ENCODE data around the gene CTCF.

The CTCF gene

DNA sequence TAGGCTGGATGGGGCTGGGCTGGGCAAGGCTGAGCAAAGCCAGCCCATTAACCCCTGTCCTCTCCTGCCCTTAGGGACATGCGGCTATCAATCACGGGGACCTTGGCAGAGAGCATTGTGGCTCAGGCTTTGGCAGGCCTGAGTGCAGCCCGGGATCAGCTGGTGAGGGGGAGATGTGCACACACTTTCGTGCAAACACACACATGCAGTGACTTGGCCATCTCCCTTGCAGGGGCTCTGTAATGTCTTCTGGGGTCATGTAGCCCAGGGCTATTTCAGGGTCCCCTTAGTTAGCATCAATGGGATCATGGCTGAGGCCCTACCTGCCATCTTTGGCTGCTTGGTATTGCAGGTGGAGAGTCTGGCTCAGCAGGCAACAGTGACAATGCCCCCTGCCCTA lies 89.5 kb downstream of the CTCF start:
- DNase-seq: no peak
- no peak for ATAC-seq (replicated peaks)
- peaks cover 41 to 50% of the 10 kb centered on the region in 2 donors for H3K36me3 Mint-ChIP-seq
- peak overlapping the region; percentile 89 for H3K27ac Mint-ChIP-seq
- H3K27me3 Mint-ChIP-seq: no peaks in the 10 kb centered on the region
- peaks cover 5 to 21% of the 10 kb centered on the region in 2 donors for H3K4me1 Mint-ChIP-seq
- no peak overlapping the region for H3K4me3 Mint-ChIP-seq
- no peaks in the 10 kb centered on the region for H3K9me3 Mint-ChIP-seq

DNA sequence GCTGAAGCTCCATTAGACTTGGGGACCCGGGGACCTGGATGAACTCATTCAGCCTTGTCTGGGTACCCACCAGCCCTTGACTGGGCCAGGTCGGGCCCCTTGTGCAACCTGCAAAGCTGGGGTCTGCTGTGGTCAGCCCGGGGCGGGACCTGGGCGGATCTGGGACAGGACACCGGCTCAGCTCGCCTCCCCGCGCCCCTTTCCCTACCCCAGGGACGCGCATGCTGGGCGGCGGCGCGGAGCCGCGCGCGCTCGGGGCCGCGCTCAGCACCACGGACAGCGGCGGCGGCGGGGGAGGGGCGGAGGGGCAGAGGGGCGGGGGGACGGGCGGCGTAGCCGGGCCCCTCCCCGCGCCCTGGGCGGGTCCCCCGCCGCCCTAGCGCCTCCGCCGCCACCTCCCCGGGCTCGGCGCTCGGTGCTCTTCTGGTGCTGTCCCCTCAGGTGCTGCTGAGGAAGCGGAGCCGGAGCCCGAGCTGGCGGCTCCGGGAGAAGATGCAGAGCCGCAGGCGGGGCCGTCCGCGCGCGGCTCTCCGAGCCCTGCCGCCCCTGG lies 90.3 kb downstream of the CTCF start:
- Mint-ChIP-seq H3K27ac (no peak overlapping the region), H3K36me3 (peaks cover 36 to 44% of the 10 kb centered on the region in 2 donors), H3K4me3 (no peak overlapping the region), H3K9me3 (no peaks in the 10 kb centered on the region), H3K4me1 (peaks cover 4 to 20% of the 10 kb centered on the region in 2 donors), H3K27me3 (no peaks in the 10 kb centered on the region)
- no peak for ATAC-seq (replicated peaks)
- no peak for DNase-seq

DNA sequence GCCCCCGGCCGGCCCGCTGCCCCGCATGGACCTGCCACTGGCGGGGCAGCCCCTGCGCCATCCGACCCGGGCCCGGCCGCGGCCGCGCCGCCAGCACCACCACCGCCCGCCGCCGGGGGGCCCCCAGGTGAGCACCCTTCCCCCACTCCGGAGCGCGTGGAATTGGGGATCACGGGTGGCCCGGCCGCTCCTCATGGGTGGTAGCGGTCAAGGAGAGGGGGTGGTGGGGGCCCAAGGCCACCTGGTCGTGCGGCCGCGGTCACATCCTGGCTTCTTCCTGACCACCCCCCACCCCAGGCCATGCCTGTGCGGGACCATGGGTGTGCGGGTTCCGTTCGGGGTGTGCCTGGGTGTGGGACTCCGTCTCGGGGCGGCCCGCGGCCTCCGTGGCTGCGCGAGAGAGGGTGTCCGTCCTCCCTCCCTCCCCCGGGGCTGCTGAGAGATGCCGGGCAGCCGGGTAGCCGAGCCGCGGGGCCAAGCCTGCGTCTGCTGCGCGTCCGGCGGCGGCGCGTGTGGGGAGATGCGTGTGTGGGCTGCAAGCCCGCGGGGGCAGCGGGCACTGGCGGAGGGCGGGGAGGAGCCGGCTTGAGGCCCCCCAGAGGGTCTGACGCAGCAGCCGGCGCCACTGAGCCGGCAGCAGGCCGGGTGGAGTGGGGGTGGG lies 90.9 kb downstream of the CTCF start:
- H3K9me3 Mint-ChIP-seq: no peaks in the 10 kb centered on the region
- no peak overlapping the region for H3K4me3 Mint-ChIP-seq
- ATAC-seq (replicated peaks): no peak
- H3K4me1 Mint-ChIP-seq: peaks cover 4 to 26% of the 10 kb centered on the region in 2 donors
- H3K27ac Mint-ChIP-seq: no peak overlapping the region
- H3K36me3 Mint-ChIP-seq: peaks cover 39 to 48% of the 10 kb centered on the region in 2 donors
- no peaks in the 10 kb centered on the region for H3K27me3 Mint-ChIP-seq
- DNase-seq: no peak

DNA sequence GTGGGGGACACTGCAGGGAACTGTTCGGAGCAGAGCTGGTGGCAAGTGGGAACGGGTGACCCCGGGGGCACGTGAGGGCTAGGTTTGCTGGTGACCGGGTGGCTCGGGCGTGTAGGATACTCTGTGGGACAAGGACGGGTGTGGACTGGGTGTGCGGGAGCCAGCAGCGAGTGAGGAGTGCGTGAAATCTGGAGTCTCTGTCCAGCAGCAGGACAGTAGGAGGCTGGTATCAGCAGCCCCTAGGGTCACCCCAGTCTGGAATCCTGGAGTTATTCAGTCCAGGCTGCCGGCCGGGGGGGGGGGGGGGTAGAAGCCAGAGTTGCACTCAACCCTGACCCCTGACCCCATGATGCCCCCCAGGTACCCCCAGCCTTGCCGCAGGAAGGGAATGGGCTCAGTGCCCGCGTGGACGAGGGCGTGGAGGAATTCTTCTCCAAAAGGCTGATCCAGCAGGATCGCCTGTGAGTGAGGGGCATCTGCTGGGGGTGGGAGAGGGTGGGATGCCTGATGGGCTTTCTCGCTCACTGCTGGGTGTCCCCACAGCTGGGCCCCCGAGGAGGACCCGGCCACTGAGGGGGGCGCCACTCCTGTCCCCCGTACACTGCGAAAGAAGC lies 91.6 kb downstream of the CTCF start:
- peaks cover 34 to 43% of the 10 kb centered on the region in 2 donors for H3K36me3 Mint-ChIP-seq
- H3K27me3 Mint-ChIP-seq: no peaks in the 10 kb centered on the region
- no peaks in the 10 kb centered on the region for H3K9me3 Mint-ChIP-seq
- peaks cover 7 to 33% of the 10 kb centered on the region in 2 donors for H3K4me1 Mint-ChIP-seq
- ATAC-seq (replicated peaks) (no peak), DNase-seq (no peak)
- H3K27ac Mint-ChIP-seq: peak overlapping the region; percentile 59
- H3K4me3 Mint-ChIP-seq: peak overlapping the region in 1 of 2 donors; percentile 36

DNA sequence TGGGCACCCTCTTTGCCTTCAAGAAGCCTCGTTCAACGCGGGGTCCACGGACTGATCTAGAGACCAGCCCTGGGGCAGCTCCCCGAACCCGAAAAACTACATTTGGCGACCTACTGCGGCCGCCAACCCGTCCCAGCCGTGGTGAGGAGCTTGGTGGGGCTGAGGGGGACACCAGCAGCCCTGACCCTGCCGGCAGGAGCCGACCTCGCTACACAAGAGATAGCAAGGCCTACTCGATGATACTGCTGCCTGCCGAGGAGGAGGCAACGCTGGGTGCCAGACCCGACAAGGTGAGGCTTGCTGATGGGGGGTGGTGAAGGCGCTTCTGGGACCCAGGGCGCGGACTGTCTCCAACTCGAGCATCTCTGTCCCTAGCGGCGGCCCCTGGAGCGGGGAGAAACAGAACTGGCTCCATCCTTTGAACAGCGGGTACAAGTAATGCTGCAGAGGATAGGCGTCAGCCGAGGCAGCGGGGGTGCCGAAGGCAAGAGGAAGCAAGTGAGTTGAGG lies 92.1 kb downstream of the CTCF start:
- Mint-ChIP-seq H3K27ac (peak overlapping the region; percentile 57), H3K4me3 (no peak overlapping the region), H3K36me3 (peaks cover 32 to 39% of the 10 kb centered on the region in 2 donors), H3K9me3 (no peaks in the 10 kb centered on the region), H3K4me1 (peaks cover 13 to 38% of the 10 kb centered on the region in 2 donors), H3K27me3 (no peaks in the 10 kb centered on the region)
- DNase-seq: no peak
- no peak for ATAC-seq (replicated peaks)

DNA sequence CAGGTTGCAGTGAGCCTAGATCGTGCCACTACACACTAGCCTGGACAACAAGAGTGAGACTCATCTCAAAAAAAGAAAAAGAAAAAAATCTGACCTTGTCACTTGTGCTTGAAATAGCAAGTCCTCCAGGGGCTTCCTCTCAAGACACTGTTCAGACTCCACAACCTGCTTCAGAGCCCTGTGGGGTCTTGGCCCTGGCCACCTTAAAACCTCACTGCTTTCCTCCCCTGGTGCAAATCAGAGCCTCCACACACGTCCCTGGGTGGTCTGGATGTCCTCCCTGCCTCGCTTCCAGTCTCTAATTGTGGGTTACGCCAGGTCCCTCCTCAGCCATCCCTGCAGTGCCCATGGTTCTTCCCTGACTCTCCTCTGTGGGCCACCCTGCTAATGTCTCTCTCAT lies 93.0 kb downstream of the CTCF start:
- DNase-seq (no peak), ATAC-seq (replicated peaks) (no peak)
- Mint-ChIP-seq H3K27me3 (no peaks in the 10 kb centered on the region), H3K4me1 (peaks cover 15 to 42% of the 10 kb centered on the region in 2 donors), H3K36me3 (peaks cover 33 to 37% of the 10 kb centered on the region in 2 donors), H3K4me3 (no peak overlapping the region), H3K27ac (peak overlapping the region; percentile 21), H3K9me3 (no peaks in the 10 kb centered on the region)

DNA sequence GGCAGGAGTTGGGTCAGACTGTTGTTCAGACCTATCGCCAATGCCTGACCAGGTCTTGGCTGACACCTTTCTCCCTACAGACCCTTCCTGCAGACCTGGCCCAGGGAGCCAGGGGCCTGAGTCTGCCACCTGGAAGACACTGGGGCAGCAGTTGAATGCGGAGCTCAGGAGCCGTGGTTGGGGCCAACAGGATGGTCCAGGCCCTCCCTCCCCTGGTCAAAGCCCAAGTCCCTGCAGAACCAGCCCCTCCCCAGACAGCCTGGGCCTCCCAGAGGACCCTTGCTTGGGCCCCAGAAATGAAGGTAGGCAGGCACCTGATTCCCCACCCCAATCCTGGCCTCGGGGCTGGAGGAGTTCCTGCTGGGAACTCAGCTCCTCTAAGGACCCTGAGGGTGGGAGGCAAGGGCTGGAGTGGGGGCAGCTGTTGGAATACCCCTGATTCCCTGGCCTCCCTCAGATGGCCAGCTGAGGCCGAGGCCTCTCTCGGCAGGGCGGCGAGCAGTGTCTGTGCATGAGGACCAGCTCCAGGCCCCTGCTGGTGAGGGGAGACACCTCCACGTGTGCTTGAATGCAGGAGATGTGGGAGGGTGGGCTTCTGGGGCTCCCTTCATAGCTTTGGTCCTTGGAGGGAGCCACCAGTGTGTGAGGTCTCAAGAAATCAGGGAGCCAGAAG lies 94.2 kb downstream of the CTCF start:
- peak overlapping the region; percentile 42 for H3K27ac Mint-ChIP-seq
- no peaks in the 10 kb centered on the region for H3K27me3 Mint-ChIP-seq
- peaks cover 28% of the 10 kb centered on the region in 2 donors for H3K36me3 Mint-ChIP-seq

DNA sequence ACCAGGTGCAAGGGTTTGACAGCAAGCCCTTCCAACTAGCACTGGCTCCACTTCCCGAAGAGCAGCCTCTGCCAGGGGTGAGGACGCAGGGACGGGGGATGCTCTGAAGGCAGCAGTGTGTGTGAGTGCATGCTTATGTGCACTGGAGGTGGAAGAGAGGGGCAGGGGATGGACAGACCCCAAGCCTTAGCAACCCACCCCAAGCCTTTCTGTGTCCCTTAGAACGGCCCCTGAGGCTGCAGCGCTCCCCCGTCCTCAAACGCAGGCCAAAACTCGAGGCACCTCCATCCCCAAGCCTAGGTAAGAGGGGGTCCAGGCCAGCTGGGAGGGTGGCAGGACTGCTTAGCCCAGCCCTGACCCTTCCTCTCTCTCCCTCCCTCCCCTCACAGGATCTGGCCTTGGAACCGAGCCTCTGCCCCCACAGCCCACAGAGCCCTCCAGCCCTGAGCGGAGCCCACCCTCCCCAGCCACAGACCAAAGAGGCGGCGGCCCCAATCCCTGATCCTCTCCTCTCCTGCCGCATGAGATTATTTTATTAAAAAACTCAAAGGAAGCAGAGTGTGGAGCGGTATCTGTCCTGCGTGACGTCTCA lies 94.8 kb downstream of the CTCF start:
- ATAC-seq (replicated peaks): no peak
- Mint-ChIP-seq H3K36me3 (peaks cover 22 to 23% of the 10 kb centered on the region in 2 donors), H3K9me3 (no peaks in the 10 kb centered on the region), H3K27ac (peak overlapping the region; percentile 42), H3K4me1 (peaks cover 19 to 47% of the 10 kb centered on the region in 2 donors), H3K27me3 (no peaks in the 10 kb centered on the region), H3K4me3 (no peak overlapping the region)
- DNase-seq: no peak

More for the DNA sequence above, 94.2 kb downstream of the CTCF start:
- H3K9me3 Mint-ChIP-seq: no peaks in the 10 kb centered on the region
- no peak overlapping the region for H3K4me3 Mint-ChIP-seq
- peaks cover 17 to 45% of the 10 kb centered on the region in 2 donors for H3K4me1 Mint-ChIP-seq
- DNase-seq (no peak), ATAC-seq (replicated peaks) (no peak)

DNA sequence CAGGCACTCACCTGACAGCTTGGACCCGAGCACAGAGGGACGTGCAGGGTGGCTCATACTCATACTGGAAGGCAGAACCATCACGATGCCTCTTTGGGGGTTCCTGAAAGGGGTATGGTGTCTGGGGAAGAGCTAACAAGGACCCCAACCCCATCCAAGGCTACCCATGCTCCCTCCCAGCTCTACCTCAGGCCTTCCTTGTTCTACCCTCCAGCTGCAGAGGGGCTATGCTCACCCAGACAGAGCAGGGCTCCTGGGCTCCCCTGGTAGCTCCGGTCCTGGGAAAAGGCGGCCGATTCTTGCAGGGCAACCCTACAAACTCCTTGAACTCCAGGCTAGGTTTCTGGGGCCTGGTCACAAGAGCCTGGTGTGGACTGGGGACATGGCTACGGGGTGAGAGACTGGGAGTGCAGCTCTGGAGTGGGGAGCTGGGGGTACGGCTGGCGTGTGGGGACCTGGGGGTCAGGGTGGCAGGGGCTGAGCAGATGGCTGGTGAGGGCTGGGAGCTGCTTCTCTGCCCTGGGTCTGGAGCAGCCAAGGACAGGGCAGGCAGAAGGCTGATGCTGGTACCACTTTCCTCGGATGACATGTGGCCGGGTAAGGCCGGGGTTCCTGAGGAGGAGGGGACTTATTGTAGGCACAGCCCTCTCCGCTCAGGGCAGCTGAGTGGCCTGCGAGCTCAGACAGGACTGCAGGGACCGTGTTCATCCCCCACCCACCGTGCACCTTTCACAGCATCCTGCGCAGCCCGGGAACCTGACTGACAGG lies 95.6 kb downstream of the CTCF start:
- peak overlapping the region; percentile 28 to 87 for H3K4me3 Mint-ChIP-seq
- H3K36me3 Mint-ChIP-seq: peaks cover 20 to 21% of the 10 kb centered on the region in 2 donors
- no peaks in the 10 kb centered on the region for H3K9me3 Mint-ChIP-seq
- no peak for ATAC-seq (replicated peaks)
- peaks cover 19 to 47% of the 10 kb centered on the region in 2 donors for H3K4me1 Mint-ChIP-seq
- no peak for DNase-seq
- H3K27ac Mint-ChIP-seq: peak overlapping the region; percentile 63
- no peaks in the 10 kb centered on the region for H3K27me3 Mint-ChIP-seq

DNA sequence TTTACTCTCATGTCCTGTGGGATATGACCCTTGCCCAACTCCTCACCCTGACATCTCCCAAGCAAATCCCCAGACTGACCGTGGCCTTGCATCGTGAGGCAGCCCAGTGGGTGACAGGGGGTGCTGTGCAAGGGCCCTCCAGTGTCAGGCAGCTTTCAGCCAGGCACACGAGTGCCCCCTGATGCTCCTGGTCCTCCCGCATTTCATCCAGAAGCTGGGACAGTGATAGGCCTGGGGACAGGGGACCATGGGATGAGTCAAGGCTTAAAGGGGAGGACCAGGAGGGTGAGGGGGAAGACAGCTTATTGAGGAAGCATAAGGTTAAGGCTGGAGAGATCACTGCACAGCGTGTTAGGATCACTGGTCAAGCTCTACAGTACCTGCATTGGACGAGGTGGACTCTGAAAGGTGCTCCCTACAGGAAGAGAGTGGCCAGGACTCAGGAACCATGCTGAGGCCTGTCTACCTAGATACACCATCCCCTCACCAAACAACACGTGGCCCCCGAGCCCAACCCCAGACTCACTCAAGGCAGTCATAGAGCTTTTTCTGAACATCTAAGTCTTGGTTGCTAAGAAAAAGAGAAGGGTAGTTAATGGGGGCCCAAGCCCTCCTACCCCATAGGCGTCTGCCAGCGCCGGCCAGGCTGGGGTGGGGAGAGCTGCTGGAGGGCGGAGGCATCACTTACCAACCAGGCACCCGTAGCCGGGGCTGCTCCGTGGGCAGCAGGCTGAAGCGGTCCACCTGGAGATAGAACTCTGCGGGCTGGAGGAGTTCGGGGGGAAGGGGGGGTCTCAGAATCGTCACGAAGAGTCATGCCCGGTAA lies 96.7 kb downstream of the CTCF start:
- ATAC-seq (replicated peaks) (no peak), DNase-seq (no peak)
- Mint-ChIP-seq H3K9me3 (no peaks in the 10 kb centered on the region), H3K4me1 (peaks cover 22 to 51% of the 10 kb centered on the region in 2 donors), H3K27me3 (no peaks in the 10 kb centered on the region), H3K4me3 (peak overlapping the region; percentile 87 to 99), H3K27ac (peak overlapping the region; percentile 97), H3K36me3 (peaks cover 22% of the 10 kb centered on the region in 2 donors)

DNA sequence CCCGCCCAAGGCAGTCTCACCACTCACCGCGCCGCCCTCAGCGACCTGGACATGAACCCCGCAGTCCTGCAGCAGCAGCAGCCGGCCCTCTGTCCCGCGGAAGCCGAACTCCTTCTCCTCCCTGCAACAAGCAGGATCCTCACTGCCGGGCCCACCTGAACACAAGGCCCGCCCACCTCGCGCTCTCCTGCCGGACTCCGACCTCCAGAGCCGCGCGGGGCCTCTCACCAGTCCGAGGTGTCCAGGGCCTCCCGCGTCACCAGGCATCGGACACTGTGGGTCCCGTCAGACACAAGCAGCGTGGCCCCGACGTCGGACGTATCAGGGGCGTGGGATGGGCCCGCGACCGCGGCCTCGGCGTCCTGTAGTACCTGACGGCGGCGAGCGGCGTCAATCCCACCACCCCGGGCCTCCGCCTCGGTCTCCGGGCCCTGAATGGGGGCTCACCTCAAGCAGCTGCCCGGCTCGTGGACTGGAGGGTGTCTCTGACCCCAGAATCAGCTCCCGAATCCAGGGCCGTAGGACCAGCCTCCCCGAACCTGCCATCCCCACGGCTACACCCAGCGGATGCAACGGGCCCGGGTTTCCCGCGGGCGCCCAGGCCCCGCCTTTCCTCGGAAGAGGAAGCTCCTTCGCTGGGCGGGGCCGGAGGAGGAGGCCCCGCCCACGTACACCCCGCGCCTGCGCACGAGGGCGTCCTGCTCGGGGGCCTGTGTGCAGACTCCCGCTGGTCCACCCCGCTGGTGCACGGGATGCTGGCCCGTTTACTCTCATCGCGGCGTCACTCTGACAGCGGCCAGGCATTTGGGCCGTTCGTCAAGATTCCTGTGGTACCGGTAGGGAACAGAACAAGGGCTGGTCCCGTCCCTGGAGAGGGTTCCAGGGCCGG lies 97.6 kb downstream of the CTCF start, which contains the start of gene ACD:
Gene ACD, minus strand, starts transcription at position 586 of the 889 bp plus-strand sequence. Its CDS starts 40 bp downstream, at position 546.
- H3K4me1 Mint-ChIP-seq: peaks cover 26 to 50% of the 10 kb centered on the region in 2 donors
- peak within 1 kb of the TSS; percentile 87 to 99 for H3K4me3 Mint-ChIP-seq
- H3K27me3 Mint-ChIP-seq: no peaks in the 10 kb centered on the region
- DNase-seq (peak; percentile 89), ATAC-seq (replicated peaks) (peak; percentile 70 to 72)
- H3K9me3 Mint-ChIP-seq: no peaks in the 10 kb centered on the region
- peak within 1 kb of the TSS; percentile 97 for H3K27ac Mint-ChIP-seq
- H3K36me3 Mint-ChIP-seq: peaks cover 22 to 27% of the 10 kb centered on the region in 2 donors

DNA sequence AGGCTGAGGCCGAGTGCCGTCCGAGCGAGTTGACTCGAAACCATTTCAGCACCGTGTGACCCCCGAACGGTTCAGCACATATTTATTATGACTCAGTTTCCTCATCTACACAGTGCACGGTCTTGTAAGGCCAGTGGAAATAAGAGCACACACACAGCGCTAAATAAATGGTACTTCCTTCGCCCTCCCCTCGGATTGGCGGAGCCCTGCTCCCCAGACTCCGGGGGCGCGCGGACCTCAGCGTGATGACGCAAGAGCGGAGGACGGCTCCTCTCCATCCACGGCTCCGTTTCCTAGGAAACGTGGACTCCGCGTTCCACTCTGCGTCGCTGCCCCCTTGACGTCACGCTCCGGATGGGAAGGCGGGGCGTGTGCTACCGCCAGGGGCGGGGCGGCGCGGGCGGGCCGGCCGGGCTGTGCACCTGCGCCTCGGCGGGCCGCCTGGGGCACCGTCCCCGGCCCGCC lies 98.3 kb downstream of the CTCF start, which contains the start of gene PARD6A:
Gene PARD6A, plus strand, starts transcription at position 397 of the 465 bp plus-strand sequence. CDS start 79 bp downstream, outside the sequence.
- peak within 1 kb of the TSS; percentile 87 to 99 for H3K4me3 Mint-ChIP-seq
- DNase-seq: peak; percentile 95
- no peaks in the 10 kb centered on the region for H3K9me3 Mint-ChIP-seq
- peaks cover 17 to 27% of the 10 kb centered on the region in 2 donors for H3K36me3 Mint-ChIP-seq
- H3K27me3 Mint-ChIP-seq: no peaks in the 10 kb centered on the region
- H3K4me1 Mint-ChIP-seq: peaks cover 28 to 46% of the 10 kb centered on the region in 2 donors
- peak; percentile 86 to 90 for ATAC-seq (replicated peaks)
- peak within 1 kb of the TSS; percentile 97 for H3K27ac Mint-ChIP-seq

Data from stimulated activated naive B cell treated with anti-CD40 and anti-IgM and Interleukin-4, amounts not matched to agents 10 μg/mL and 1 μg/mL and 100 μg/mL, for 72 hours (primary cell).